Measurements from ENCODE around the gene WNT1. TPM values are rescaled to one million over a fixed set of nuclear protein-coding genes. Genes with fewer than 3 reads are reported as not detected.

WNT1 gene
- total and polyA plus RNA-seq, 9 of the 15 experiments (the other 6 are each of a cell fraction or from before 2014, with no cell fraction given), result not detected

DNA sequence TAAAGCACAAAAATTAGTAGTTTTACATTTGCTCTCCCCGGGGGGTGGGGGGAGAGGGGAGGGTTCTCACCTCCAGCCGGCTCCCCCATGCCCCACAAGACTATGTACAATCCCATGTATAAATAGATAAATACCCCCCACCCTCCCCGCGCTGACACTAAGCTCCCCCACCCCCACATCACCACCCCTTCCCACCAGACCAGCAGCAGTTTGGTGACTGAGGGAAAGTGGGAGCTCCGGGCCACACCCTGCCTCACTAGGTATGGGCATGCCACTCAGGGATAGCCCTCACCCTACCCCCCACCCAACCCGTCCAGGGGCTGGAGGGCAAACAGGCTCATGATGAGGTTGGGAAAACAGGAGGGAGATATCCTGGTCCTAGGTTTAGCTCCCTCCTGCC lies 42.3 kb downstream of the WNT1 start (continued):
- TF ChIP-seq SMARCA4 (IDR thresholded peaks at IDR 0.05) (no peak), ELF2 (CRISPR knock-in tag; IDR thresholded peaks at IDR 0.05) (no peak)

DNA sequence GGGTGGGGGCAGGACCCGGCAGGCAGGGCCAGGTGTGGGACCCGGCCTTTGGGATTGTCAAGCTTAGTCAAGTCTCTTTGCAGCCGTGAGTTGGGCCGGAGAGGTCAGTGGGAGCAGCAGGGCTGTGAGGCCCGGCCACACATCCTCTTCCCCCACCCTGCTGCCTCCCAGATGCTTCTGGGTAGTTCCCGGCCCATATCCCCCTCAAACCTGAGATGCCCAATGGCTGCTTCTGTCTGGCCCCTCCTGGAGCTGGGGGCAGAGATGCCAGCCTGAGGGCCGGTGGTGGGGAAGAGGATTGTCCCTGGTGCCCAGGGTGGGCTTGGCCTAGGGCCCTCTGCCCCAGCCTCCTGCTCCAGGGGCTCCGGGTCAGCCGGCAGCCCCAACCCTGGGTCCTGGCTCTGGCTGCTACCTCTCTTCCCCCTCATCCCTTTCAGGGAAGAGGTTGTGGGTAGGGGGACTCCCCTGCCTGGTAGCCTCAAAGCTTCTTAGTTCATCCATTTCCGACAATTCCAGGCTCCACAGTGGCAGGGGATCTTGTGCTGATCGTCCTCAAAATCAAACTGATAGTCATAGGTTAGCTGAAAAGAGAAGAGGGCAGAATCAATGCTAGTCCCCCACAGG lies 43.3 kb downstream of the WNT1 start:
- in situ Hi-C loops (cut with MboI), result no loop called here
- ChIA-PET POLR2A (interaction anchor here (0.6 to 6.8 kb wide), 2 partner anchors 14 to 214 kb away, joined by 3 to 78 read pairs; no protein-coding TSS in a partner anchor), CTCF (ENCODE audit: low intra/inter-chr PET ratio) (no interaction called here)
- TF ChIP-seq ZNF263 (CRISPR knock-in tag; IDR thresholded peaks at IDR 0.05; ENCODE audit: borderline replicate concordance) (no peak), POLR2G (IDR thresholded peaks at IDR 0.05; ENCODE audit: low read depth, low read length) (peak; percentile 53; the same call in 1 of the 2 replicates), KAT7 (CRISPR knock-in tag; IDR thresholded peaks at IDR 0.05; ENCODE audit: borderline replicate concordance) (no peak)
- Histone ChIP-seq H3K79me2 (ENCODE audit: control insufficient read depth, insufficient read depth, low read length) (peaks cover 20% of the 10 kb centered on the region), H3K9me3 (replicated peaks; ENCODE audit: control insufficient read depth, insufficient read depth, low read depth, low read length) (no peaks in the 10 kb centered on the region), H3K4me2 (ENCODE audit: insufficient read depth, low read length) (no peak overlapping the region), H3K9ac (ENCODE audit: insufficient read depth in 1 of 2, low read depth in 2 of 2, low read length in 2 of 2) (0 out of 4 replicates have a peak overlapping the region, but pooled peaks of 1 of the 2 experiments have one; percentile 21), H2AFZ (ENCODE audit: low read depth, low read length) (no peak overlapping the region), H3K27ac (ENCODE audit: extremely low read depth, low read depth, low read length) (no peak overlapping the region), H3K4me3 (no peak overlapping the region), H3K4me1 (replicated peaks in 1 of 2; ENCODE audit: control insufficient read depth in 2 of 2, insufficient read depth in 2 of 2, low read length in 2 of 2) (peaks cover 30 to 31% of the 10 kb centered on the region in 2 experiments), H3K27me3 (ENCODE audit: control insufficient read depth in 2 of 2, insufficient read depth in 2 of 2, low read length in 2 of 2) (no peaks in the 10 kb centered on the region), H3K36me3 (ENCODE audit: control insufficient read depth, insufficient read depth, low read length) (peaks cover 68% of the 10 kb centered on the region), H4K20me1 (replicated peaks; ENCODE audit: control insufficient read depth, insufficient read depth, low read length) (0 out of 2 replicates have a peak, but pooled peaks cover 5% of the 10 kb centered on the region), H3K9me1 (ENCODE audit: control insufficient read depth, insufficient read depth, low read length) (no peaks in the 10 kb centered on the region)
- ATAC-seq, result no peak
- no peak for DNase-seq (ENCODE audit: extremely low read depth in 1 of 4, low spot score in 3 of 4)
- WGBS (ENCODE audit: insufficient coverage, low coverage, missing lambda C conversion rate), result 89% methylated on average over 2 of the region's 11 CpGs
- FAIRE-seq, result no peak
- BruUV-seq (replicated peaks), result no TSS peak
- intact Hi-C loops (cut with micrococcal nuclease), result no loop called here

Measured in K562 (cell line).